NCI-H2196 (cell line): ENCODE results near the gene SUN2.

Source experiments
- DNase-seq: peaks from one replicate; lab custom pipeline; 2025; ENCODE audit not compliant: unreplicated experiment; lab: John Stamatoyannopoulos, UW

SUN2 gene

GRCh38 chr22:38720350-38720749 is 35.4 kb downstream of the SUN2 start:
- DNase-seq, result no peak

GRCh38 chr22:38719196-38719595 is 36.6 kb downstream of the SUN2 start:
- no peak for DNase-seq

GRCh38 chr22:38718414-38718813 is 37.4 kb downstream of the SUN2 start:
- peak; percentile 12 for DNase-seq

- DNase-seq, result no peak
These were observed 38.6 kb downstream of the SUN2 start for GRCh38 chr22:38717244-38717643.

GRCh38 chr22:38716826-38717225 is 39.0 kb downstream of the SUN2 start:
- DNase-seq, result no peak

- no peak for DNase-seq
These were observed 39.5 kb downstream of the SUN2 start for GRCh38 chr22:38716271-38716670.

- no peak for DNase-seq
These were observed 39.9 kb downstream of the SUN2 start for GRCh38 chr22:38715852-38716251.

GRCh38 chr22:38715176-38715764 is 40.5 kb downstream of the SUN2 start:
- peak; percentile 36 for DNase-seq

GRCh38 chr22:38713921-38714320 is 41.9 kb downstream of the SUN2 start:
- DNase-seq, result no peak

GRCh38 chr22:38712486-38713207 is 43.2 kb downstream of the SUN2 start:
- DNase-seq, result no peak

GRCh38 chr22:38710866-38711265 is 44.9 kb downstream of the SUN2 start:
- DNase-seq, result no peak

GRCh38 chr22:38710351-38710750 is 45.4 kb downstream of the SUN2 start:
- DNase-seq, result no peak

GRCh38 chr22:38709306-38709705 is 46.5 kb downstream of the SUN2 start:
- DNase-seq, result no peak

- DNase-seq, result no peak
These were observed 47.8 kb downstream of the SUN2 start for GRCh38 chr22:38707984-38708383.

- no peak for DNase-seq
These were observed 48.5 kb downstream of the SUN2 start for GRCh38 chr22:38707346-38707745.

GRCh38 chr22:38706901-38707195 is 49.0 kb downstream of the SUN2 start:
- no peak for DNase-seq

GRCh38 chr22:38706101-38706900 is 49.5 kb downstream of the SUN2 start:
- no peak for DNase-seq

GRCh38 chr22:38705235-38706100 is 50.3 kb downstream of the SUN2 start, which contains the start of gene GTPBP1:
TSS of gene GTPBP1 (plus strand) at chr22:38705944. CDS start at chr22:38705956, 12 bp downstream.
- DNase-seq, result peak; percentile 99

- no peak for DNase-seq
These were observed 51.1 kb downstream of the SUN2 start for GRCh38 chr22:38704654-38705234.

GRCh38 chr22:38700789-38701628 is 54.8 kb downstream of the SUN2 start, which contains the start of gene JOSD1:
TSS of gene JOSD1 (minus strand) at chr22:38700943. CDS start at chr22:38699987, 956 bp downstream.
- DNase-seq, result peak; percentile 87
